Mucosa of stomach (tissue), 1 donor: Measurements from ENCODE around the gene ABHD5.
A peak's percentile ranks its signal among the peaks of the same experiment; 100 is the strongest.

Experiments
- H3K27me3 ChIP-seq: one replicate; pipeline ENCODE4 v1.7.0; 2013; ENCODE audit warnings: mild to moderate bottlenecking, low read length; ENCODE audit not compliant: control insufficient read depth, insufficient read depth
- H3K36me3 ChIP-seq: one replicate; pipeline ENCODE4 v1.7.0; 2013; ENCODE audit warnings: low read length; ENCODE audit not compliant: control insufficient read depth, insufficient read depth
- H3K4me1 ChIP-seq: one replicate; pipeline ENCODE4 v1.7.0; 2013; ENCODE audit warnings: mild to moderate bottlenecking, low read length; ENCODE audit not compliant: control insufficient read depth, insufficient read depth
- H3K4me3 ChIP-seq: one replicate; pipeline ENCODE4 v1.7.0; 2013; ENCODE audit warnings: low read length
- H3K9ac ChIP-seq: one replicate; pipeline ENCODE4 v1.7.0; 2013; ENCODE audit warnings: mild to moderate bottlenecking, low read length, moderate library complexity
- H3K9me3 ChIP-seq: one replicate; pipeline ENCODE4 v1.7.0; 2013; ENCODE audit warnings: mild to moderate bottlenecking, low read length, moderate library complexity; ENCODE audit not compliant: control insufficient read depth
- donor health status: Pancreatic carcinoma.

ABHD5 gene

DNA sequence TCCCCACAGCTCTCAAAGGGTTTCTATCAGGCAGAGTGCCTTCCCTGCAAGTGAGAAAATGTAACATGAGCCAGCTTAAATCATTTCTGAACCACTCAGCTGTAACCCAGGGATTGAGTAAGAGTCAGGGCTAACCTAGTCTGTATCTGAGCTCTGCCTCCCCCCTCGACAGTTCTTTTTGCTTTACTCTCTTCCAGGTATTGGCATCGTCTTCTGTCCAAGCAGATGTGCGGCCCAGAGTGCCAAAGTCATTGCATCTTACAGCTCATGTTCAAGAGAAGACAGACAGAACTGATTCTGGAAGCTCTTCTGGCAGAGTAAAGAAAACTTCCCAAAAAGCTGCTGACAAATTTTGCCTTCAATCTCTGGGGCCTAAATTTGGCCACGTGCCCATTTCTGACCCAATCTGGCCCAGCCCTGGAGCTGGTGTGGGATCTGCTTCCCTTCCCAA is 74.8 kb downstream of the ABHD5 start:
- H3K4me3 ChIP-seq: no peak overlapping the region
- H3K4me1 ChIP-seq: peaks cover 18% of the 10 kb centered on the region
- H3K9ac ChIP-seq: no peak overlapping the region
- H3K27me3 ChIP-seq: no peaks in the 10 kb centered on the region
- no peaks in the 10 kb centered on the region for H3K36me3 ChIP-seq
- no peaks in the 10 kb centered on the region for H3K9me3 ChIP-seq

DNA sequence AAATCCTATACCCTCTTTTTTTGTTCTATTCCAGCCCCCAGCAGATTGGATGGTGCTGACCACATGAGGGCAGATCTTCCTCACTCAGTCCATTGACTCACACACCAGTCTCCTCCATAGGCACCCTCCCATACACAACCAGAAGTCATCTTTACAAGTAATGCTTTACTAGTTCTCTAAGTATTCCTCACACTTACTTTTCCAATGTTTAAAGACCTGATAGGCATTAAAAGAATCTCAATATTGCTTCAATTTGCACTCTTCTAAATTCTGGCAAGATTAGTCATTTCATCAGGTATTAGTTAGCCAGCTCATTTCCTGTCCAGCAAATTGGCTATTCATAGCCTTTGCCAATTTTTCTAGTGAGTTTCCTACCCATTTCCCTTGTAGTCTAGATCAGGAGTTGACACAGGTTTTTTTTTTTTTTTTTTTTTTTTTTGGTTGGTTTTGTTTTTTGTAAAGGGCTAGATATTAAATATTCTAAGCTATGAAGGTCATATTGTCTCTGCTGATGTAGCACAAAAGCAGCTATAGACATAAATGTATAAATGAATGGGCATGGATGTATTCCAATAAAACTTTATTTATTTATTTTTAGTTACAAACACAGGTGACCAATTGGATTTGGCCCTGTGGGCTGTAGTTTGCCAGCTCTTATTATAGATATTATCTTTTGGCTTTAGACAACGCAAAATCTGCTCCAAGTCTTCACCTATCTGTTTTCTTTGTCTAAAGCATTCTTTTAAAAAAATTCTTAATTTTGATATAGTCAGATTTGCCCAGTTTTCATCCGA is 76.1 kb downstream of the ABHD5 start:
- Histone ChIP-seq H3K4me3 (no peak overlapping the region), H3K36me3 (no peaks in the 10 kb centered on the region), H3K4me1 (peaks cover 26% of the 10 kb centered on the region), H3K9me3 (no peaks in the 10 kb centered on the region), H3K9ac (no peak overlapping the region), H3K27me3 (no peaks in the 10 kb centered on the region)

DNA sequence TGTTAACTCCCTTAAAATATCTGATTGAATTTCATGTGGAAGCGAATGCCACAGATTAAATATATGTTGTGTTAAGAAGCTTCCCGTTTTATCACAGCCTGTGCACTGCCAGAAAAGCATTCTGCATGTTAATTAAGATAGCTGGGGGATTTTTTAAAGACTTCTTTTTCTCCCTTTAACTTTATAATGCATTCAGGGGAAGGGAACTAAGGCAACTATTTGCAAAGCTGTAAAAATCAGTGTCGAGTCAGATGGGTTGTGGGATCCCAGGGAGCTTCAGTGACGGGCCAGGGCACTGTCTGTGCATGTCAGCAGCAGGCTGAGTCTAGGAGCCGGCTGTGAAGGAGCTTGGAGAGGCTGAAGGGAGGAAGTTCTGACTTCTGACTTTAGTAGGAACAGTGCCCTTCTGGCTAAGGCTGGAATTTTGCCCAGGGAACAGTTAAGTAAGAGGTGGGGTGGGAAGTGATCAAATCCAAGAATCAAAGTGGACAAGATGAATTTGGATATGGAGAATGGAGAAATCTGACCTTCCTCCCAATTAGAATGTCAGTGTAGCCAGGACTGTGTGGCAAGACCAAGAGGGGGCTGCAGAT is 77.7 kb downstream of the ABHD5 start:
- Histone ChIP-seq H3K27me3 (no peaks in the 10 kb centered on the region), H3K9me3 (no peaks in the 10 kb centered on the region), H3K4me1 (peaks cover 26% of the 10 kb centered on the region), H3K9ac (no peak overlapping the region), H3K36me3 (no peaks in the 10 kb centered on the region), H3K4me3 (no peak overlapping the region)

DNA sequence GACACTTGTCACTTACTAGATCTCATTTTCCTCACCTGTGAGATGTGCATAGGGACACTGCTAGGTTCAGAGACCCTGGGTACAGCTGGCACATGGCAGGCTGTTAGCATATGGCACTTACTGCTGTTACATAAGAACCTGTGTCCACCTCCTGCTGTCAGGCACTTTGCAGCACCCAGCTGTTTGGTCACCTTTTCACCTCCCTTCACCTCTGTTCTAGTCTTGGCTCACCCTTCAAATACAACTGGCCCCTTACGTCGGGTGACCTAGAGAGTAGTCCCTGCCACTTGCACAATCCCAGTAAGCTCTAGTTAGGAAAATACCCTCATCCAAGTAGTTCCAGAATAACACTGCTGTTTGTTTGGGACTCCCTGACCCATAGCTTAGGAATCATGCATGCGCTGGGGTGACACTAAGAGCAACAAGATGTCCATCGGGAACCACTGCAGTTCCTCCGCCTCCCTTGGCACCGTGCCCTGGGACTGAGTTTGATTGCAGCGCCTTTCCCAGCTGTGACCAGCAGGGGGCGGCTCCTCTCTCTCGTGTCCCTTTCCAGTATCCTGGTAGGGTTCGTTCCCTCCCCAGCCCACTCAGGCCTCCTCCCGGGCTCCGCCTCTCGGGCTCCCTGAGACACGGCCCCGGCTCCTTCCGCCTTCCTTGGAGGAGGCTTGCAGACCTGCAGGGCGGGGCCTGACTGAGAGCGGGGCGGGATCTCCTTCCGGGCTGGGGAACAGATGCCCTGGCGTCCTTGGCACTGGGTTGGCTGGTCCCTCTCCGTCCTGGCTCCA is 78.6 kb downstream of the ABHD5 start:
- no peak overlapping the region for H3K4me3 ChIP-seq
- no peaks in the 10 kb centered on the region for H3K9me3 ChIP-seq
- H3K36me3 ChIP-seq: no peaks in the 10 kb centered on the region
- no peaks in the 10 kb centered on the region for H3K27me3 ChIP-seq
- peak overlapping the region; percentile 10 for H3K9ac ChIP-seq
- H3K4me1 ChIP-seq: peaks cover 26% of the 10 kb centered on the region

DNA sequence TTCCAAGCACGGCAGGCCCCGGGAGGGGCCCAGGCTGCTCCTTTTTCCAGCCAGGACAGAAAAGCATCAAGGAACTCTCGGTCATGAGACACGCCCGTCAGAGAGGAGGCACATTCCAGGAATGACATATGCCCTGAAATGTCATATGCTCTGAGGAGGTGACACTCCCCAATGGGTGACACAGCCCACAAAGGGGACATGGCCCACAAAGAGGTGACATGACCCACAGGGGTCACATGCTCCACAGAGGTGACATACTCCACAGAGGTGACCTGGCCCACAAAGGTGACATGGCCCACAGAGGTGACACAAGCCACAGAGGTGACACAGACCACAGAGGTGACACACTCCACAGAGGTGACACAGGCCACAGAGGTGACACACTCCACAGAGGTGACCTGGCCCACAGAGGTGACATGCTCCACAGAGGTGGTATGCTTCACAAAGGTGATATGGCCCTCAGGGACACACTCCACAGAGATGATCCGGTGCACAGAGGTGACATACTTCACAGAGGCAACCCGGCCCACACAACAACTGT is 79.2 kb downstream of the ABHD5 start:
- Histone ChIP-seq H3K9ac (peak overlapping the region; percentile 10), H3K4me3 (no peak overlapping the region), H3K36me3 (no peaks in the 10 kb centered on the region), H3K9me3 (no peaks in the 10 kb centered on the region), H3K4me1 (peaks cover 26% of the 10 kb centered on the region), H3K27me3 (no peaks in the 10 kb centered on the region)

DNA sequence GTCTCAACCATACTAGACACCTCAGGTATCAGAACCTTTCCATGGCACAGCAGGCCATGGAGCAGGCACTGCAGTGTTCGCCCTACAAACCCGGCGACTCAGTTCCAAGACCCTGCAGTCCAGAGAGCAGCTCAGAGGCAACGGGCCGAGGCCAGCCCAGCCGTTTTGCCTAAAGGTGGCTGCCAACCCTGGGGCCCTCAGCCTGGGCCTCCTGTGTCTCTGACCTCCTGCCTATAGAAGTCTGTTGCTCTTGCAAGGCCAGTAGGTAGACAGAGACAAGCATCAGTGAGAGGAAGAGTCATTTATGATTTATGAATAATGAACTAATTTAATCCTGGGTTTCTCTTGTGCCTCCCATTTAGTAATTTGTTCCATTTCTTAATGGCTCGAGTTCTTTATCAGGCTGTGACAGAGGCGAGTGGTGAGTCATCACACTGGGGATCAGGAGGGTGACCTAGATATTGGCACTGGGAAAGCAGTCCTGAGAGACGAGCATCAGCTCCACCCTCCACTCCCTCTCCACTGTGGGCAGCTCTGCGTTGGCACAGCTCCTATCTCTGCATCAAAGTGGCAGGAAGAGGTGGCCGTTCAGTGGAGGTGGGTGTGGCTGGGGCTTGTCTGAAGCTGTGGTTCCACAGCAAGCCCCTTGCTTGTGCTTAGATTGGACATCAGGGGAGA is 79.8 kb downstream of the ABHD5 start:
- Histone ChIP-seq H3K9ac (no peak overlapping the region), H3K36me3 (no peaks in the 10 kb centered on the region), H3K27me3 (no peaks in the 10 kb centered on the region), H3K4me3 (no peak overlapping the region), H3K4me1 (peaks cover 26% of the 10 kb centered on the region), H3K9me3 (no peaks in the 10 kb centered on the region)

DNA sequence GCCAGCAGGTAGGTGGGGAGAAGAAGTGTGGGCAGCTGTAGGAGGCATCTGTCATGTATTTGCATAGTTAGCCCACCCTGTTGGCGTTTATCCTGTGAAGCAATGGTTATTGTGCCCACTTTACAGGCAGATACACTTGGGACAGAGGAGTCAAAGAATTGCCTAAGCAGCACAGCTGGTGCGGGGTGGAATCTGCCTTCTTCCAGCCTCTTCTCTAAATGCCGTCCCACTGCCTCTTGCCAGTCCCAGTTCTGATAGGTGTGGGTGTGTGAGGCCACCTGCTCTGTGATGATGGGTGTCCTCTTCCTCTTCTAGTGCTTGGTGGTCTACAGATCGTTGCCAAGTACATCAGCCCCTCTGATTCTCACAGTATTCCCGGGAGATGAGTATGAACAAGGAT is 80.9 kb downstream of the ABHD5 start:
- Histone ChIP-seq H3K9me3 (no peaks in the 10 kb centered on the region), H3K27me3 (no peaks in the 10 kb centered on the region), H3K4me3 (no peak overlapping the region), H3K9ac (no peak overlapping the region), H3K36me3 (no peaks in the 10 kb centered on the region), H3K4me1 (peaks cover 26% of the 10 kb centered on the region)

DNA sequence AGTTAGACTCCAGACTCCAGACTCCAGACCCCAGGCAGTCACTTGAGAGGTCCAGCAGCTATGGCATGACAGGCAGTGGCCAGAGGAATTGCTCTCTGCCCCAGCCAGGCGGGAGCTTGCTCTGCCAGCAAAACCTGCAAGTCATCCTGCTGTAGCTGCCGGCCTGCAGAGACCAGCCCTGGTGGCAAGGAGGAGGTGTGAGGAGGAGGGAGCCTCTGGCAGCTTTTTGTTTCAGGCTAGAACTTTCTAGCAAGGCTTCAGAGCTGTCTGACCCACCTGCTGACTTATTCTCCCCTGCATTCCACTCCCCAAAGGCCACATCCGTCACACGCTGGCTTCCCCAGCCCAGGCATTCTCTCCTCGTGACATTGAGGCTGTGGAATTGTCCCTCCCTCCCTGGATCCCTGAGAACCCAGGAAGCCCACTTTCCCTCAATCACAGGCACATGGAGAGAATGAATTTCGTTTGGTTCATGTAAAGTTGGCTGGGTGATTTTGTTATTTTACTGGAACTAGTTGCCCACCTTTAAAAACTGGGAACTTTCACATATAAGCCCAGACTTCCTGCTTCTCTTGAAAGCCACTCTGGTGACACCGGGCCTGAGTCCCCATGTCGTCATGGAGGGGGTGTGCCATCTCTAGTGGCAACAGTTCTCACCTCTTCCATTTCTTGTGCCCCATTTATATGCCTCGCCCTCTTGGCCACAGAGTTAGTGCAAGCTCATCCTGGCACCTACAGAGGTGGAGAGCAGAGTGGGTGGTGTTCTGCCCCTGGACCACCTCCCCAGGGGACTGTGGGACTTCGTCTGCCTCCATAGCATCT is 82.7 kb downstream of the ABHD5 start:
- H3K4me1 ChIP-seq: peaks cover 26% of the 10 kb centered on the region
- H3K27me3 ChIP-seq: no peaks in the 10 kb centered on the region
- no peaks in the 10 kb centered on the region for H3K9me3 ChIP-seq
- no peaks in the 10 kb centered on the region for H3K36me3 ChIP-seq
- H3K4me3 ChIP-seq: no peak overlapping the region
- H3K9ac ChIP-seq: no peak overlapping the region

DNA sequence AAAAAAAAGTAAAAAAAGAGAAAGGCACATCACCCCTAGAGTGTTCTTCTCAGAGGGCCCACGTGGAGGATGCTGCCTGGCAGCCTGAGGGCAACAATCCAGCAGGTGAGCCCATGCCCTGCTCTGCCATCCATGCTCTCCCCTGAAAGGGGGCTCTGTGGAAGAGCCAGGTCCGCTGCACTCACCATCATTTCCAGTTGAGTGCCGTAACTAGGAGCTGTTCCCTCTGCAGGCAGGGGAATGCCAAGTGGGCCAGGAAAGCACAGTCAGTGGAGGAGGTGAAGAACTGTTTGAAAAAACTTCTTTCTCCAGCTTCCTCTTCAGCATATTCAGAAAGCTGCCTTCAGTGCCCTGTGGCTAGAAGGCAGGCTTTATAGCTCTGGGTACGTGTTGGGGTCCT is 84.1 kb downstream of the ABHD5 start:
- H3K9ac ChIP-seq: no peak overlapping the region
- H3K9me3 ChIP-seq: no peaks in the 10 kb centered on the region
- peaks cover 15% of the 10 kb centered on the region for H3K4me1 ChIP-seq
- H3K36me3 ChIP-seq: no peaks in the 10 kb centered on the region
- no peaks in the 10 kb centered on the region for H3K27me3 ChIP-seq
- H3K4me3 ChIP-seq: no peak overlapping the region

DNA sequence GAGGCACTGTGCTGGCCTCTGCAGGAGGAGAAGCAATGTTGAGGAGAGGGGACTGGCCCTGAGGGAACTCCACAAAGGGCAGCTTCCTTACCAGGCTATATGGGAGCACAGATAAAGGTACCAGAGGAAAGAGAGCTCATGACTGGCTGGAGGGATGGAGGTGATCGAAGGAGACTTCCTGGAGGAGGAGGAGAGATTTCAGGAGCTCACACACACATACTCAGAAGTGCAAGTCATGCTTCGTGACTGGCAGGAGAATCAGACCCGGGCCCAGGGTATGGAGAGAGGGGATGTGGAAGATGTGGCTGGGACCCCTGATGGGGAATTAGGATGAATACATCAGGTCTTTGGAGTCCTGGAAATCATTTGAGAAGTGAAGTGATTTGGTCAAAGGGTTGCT is 85.4 kb downstream of the ABHD5 start:
- Histone ChIP-seq H3K9me3 (no peaks in the 10 kb centered on the region), H3K4me1 (peaks cover 2% of the 10 kb centered on the region), H3K36me3 (no peaks in the 10 kb centered on the region), H3K27me3 (no peaks in the 10 kb centered on the region), H3K9ac (no peak overlapping the region), H3K4me3 (no peak overlapping the region)

DNA sequence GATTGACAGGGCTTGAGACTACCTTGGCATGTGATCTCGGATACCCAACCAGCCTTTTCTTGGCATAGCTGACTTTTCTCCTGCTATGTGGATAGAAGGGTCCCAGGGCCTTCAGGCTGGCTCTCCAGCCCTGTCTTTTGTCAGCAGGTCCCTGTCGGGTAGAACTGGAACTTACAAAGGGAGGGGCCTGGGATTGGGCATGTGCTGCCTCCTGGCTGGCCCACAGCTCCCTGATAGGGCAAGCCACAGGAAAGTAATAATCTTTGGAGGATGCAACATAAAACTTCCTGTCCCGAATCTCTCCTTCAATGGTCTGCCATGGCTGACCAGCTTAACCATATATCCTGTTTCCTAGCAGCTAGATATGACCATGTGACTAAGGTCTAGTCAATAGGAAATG is 89.1 kb downstream of the ABHD5 start:
- Histone ChIP-seq H3K27me3 (no peaks in the 10 kb centered on the region), H3K9me3 (no peaks in the 10 kb centered on the region), H3K4me3 (no peak overlapping the region), H3K36me3 (no peaks in the 10 kb centered on the region), H3K4me1 (no peaks in the 10 kb centered on the region), H3K9ac (no peak overlapping the region)
